DMS153 treated with DMSO at 0.1 percent for 48 hours (cell line): ENCODE data around the gene ITGAV.

Experiments used
- DNase-seq: peaks from one replicate; lab custom pipeline; 2025; ENCODE audit not compliant: unreplicated experiment; lab: John Stamatoyannopoulos, UW

ITGAV gene

GRCh38 chr2:186716004-186716403 lies 126.1 kb downstream of the ITGAV start:
- no peak for DNase-seq

- no peak for DNase-seq
Measured at GRCh38 chr2:186716899-186717298, 127.0 kb downstream of the ITGAV start.

GRCh38 chr2:186717320-186718007 lies 127.6 kb downstream of the ITGAV start:
- DNase-seq = no peak

- DNase-seq = no peak
Measured at GRCh38 chr2:186718122-186718521, 128.3 kb downstream of the ITGAV start.

- no peak for DNase-seq
Measured at GRCh38 chr2:186718903-186719302, 129.0 kb downstream of the ITGAV start.

GRCh38 chr2:186721956-186722355 lies 132.1 kb downstream of the ITGAV start:
- DNase-seq = no peak

- no peak for DNase-seq
Measured at GRCh38 chr2:186724736-186725135, 134.9 kb downstream of the ITGAV start.

- no peak for DNase-seq
Measured at GRCh38 chr2:186725783-186726182, 135.9 kb downstream of the ITGAV start.

- DNase-seq = no peak
Measured at GRCh38 chr2:186726938-186727337, 137.1 kb downstream of the ITGAV start.

GRCh38 chr2:186728631-186729030 lies 138.8 kb downstream of the ITGAV start:
- DNase-seq = no peak
